GM18499 (cell line): ENCODE results near the gene SYTL3.
"Not testable (repeated sequence)": the region's sequence is repeated elsewhere in the genome, so short reads cannot be mapped to it uniquely, and the experiment has no call there.

Experiments used
- ATAC-seq: cut with Tn5 transposase; IDR thresholded peaks from one replicate; pipeline ENCODE4 v1.9.1; 2021; ENCODE audit warnings: moderate number of reproducible peaks; ENCODE audit not compliant: insufficient read depth, unreplicated experiment

Gene SYTL3

GRCh38 chr6:158636778-158637177 is 13.1 kb upstream of the SYTL3 start:
- no peak for ATAC-seq

GRCh38 chr6:158638324-158638854 is 11.5 kb upstream of the SYTL3 start:
- ATAC-seq: no peak

DNA sequence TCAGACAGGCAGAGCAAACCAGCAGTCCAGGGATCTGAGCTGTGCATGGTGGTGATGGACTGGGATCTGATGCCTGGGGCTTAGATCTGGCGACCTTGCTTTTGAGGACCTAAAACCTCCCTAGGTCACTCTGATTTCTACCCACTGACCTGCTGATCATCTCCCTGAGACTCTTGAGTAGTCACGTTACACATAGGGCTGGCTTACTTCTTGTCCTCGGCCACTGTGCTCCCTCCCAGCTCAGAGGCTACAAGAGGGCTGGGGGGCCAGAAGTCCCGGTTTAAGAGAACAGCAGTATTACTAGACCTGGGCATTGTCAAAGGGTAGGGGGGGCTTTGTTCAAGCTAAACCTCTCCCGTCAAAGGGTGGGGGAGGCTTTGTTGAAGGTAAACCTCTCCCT is 10.8 kb upstream of the SYTL3 start:
- no peak for ATAC-seq

DNA sequence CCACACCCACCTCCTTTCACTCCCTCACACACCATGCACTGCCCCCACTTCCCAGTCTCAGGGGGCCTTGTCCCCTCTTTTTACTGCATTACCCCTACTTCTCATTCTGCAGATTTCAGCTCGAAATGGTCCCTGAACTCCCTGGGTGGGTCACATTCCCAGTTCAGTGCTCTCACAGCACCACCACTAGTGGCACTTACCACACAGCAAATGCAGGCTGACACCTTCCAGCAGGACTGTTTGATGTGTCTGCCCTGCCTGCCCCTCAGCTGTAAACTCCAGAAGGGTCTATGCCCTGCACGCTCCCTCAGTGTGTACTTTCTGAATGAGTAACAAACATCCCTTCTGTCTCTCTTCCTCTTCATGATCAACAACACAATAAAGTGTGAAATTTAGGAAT is 9.3 kb upstream of the SYTL3 start:
- no peak for ATAC-seq

- ATAC-seq: no peak
Observed at GRCh38 chr6:158642097-158642601, 7.7 kb upstream of the SYTL3 start.

GRCh38 chr6:158643836-158644230 is 6.0 kb upstream of the SYTL3 start:
- ATAC-seq: no peak

GRCh38 chr6:158644231-158645063 is 5.4 kb upstream of the SYTL3 start, which contains the start of gene DYNLT1:
Gene DYNLT1 (minus strand): TSS chr6:158644743. CDS start chr6:158644708, 35 bp downstream.
- peak; percentile 29 for ATAC-seq

GRCh38 chr6:158645064-158646022 is 4.5 kb upstream of the SYTL3 start:
- ATAC-seq: no peak

- no peak for ATAC-seq
Observed at GRCh38 chr6:158646023-158646910, 3.6 kb upstream of the SYTL3 start.

DNA sequence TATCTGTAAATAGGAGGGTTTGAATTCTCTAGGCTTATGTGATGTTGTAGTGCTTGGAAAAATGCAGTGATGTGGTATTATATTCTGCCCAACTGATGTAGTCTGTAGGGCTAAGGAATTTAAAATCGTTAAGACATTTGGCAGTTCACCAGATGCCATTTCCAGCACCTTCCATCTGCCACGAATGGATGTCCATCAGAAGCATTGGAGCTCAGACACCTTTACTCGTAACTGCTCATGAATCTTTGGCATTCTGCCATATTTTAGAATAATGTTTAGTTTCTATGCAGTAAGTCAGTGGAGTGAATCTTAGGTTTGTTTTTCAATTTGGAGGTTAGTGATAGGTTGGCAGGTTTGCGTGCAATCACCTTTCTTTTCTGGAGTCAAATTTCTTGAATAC is 2.4 kb upstream of the SYTL3 start:
- ATAC-seq: no peak

DNA sequence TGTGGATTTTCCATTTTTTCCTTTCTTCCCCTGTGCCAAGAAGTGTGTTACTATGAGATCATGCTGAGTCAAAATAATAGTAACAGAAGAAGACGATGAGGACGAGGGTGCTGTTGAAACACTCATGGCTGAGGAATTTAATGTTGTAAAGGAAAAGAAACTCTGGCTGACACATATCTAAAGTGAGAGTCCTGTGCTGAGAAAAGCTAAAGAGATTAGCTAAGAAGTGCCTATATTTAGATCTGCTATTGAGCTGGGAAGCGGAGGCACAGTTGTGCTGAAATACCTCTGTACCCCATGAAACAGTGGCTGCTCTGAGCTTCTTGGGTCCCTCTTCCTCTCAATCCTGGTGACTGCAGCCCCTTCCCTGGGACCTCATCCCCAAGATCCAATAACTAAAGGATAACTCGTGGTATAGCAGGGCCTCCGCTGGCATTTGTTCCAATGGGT is 1.1 kb upstream of the SYTL3 start:
- ATAC-seq: peak; percentile 20

DNA sequence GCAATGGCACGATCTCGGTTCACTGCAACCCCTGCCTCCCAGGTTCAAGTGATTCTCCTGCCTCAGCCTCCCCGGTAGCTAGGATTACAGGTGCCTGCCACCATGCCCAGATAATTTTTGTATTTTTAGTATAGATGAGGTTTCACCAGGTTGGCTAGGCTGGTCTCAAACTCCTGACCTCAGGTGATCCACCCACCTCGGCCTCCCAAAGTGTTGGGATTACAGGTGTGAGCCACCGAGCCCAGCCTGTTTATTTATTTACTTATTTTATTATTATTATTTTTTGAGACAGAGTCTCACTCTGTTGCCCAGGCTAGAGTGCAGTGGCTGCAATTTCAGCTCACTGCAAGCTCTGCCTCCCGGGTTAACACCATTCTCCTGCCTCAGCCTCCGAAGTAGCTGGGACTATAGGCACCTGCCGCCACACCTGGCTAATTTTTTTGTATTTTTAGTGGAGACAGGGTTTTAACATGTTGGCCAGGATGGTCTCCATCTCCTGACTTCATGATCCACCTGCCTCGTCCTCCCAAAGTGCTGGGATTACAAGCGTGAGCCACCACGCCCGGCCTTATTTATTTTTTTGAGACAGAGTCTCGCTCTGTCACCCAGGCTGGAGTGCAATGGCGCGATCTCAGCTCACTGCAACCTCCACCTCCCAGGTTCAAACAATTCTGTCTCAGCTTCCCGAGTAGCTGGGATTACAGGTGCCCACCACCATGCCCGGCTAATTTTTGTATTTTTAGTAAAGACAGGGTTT is 2.3 kb downstream of the SYTL3 start:
- not testable (repeated sequence) for ATAC-seq

- peak; percentile 53 for ATAC-seq
Observed at GRCh38 chr6:158653577-158654354, 3.9 kb downstream of the SYTL3 start.

DNA sequence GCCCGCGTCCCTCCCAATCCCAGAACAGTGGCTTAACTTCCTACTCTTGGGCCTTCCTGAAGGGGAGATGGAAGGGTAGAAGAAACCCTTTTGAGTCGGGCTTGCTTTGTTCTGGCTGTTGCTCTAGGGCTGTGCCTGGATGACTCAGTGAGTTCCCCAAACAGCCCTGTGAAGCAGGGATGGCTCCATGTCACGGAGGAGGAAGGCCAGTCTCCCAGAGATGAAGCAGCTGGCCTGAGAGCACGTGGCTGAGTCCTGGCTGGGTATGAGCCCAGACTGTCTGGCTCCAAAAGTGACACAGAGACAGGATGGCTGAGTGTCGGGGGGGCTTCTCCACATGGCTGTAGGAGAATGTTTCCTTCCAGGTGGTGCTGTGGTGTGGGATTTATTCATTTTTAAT is 4.6 kb downstream of the SYTL3 start:
- no peak for ATAC-seq

DNA sequence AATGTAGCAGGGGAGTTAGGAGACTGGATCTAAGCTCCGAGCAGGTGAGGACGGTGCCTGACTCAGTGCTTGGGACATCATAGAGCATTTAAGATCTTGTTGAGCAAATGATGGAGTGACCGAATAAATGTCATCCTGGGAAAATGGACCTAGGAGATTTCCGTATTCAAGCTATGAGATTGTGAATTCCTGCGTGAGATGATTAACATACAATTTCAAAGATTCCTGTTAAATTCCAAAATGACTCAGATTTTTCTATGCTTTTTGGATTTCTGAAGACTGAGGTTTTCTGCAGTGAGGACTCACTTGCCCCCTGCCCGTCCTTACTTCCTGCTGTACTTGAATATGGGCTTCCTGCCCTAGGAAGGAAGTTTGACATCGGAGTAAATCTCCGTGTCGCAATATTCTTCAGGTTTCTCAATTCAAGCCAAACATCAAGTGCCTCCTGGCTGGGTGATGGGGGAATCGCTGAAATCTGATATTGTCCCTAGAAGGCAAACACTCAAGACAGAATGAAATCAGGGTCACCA is 5.2 kb downstream of the SYTL3 start:
- no peak for ATAC-seq

DNA sequence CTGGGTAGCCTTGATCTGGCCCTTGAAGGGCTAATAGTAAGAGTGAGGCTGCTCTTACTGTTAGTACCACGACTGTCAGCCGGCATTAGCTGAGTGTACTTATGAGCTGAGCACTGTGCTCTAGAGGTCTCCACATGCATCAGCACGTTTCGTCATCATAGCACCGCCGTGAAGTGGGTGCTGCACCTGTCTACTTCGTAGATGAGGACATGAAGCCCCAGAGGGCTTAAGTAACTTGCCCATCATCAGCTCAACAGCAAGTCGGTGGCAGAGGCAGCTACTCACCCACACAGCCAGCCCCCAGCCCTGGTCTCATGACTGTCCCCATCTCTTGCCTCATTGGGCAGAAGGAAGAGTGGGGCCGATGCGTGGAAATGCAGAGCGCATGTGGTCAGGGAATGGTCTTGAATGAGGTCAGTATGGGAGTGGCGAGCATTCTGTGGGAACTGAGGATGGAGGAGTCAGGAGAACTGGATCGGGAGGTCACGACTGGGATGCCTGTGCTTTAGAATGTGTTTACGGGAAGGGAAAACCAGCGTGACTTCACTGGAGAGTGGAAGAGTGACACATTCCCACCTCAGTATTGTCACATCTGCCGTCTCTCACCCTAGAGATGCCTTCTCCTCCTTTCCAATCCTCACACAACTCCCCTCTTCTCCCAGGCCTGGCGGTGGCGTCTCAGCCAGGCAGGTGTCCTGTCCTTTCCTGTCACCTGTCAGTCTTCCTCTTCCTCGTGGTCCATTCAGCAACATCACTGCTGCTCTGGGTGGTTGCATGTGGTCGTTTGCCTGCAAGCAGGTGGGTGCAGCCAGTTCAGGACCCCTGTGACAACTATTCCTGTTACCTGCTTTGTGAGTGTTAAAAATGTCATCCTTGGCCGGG is 6.0 kb downstream of the SYTL3 start:
- no peak for ATAC-seq

DNA sequence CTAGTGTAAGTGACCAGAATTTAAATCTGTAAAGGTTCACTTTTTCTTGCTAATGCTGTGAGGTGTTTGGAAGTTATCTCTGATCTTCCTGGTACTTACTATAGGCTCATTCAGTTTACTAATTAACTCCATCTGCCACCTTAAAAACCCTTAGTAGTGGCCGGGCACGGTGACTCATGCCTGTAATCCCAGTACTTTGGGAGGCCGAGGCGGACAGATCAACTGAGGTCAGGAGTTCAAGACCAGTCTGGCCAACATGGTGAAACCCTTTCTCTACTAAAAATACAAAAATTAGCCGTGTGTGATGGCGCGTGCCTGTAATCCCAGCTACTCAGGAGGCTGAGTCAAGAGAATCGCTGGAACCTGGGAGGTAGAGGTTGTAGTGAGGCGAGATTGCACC is 7.1 kb downstream of the SYTL3 start:
- not testable (repeated sequence) for ATAC-seq
